ENCODE results near the gene ARL15. TPM values are rescaled to one million over a fixed set of nuclear protein-coding genes. Genes with fewer than 3 reads are reported as not detected.
A peak's percentile ranks its signal among the peaks of the same experiment; 100 is the strongest.

The ARL15 gene
- total RNA-seq, 1 donor from 2014 or later: 102 TPM

DNA sequence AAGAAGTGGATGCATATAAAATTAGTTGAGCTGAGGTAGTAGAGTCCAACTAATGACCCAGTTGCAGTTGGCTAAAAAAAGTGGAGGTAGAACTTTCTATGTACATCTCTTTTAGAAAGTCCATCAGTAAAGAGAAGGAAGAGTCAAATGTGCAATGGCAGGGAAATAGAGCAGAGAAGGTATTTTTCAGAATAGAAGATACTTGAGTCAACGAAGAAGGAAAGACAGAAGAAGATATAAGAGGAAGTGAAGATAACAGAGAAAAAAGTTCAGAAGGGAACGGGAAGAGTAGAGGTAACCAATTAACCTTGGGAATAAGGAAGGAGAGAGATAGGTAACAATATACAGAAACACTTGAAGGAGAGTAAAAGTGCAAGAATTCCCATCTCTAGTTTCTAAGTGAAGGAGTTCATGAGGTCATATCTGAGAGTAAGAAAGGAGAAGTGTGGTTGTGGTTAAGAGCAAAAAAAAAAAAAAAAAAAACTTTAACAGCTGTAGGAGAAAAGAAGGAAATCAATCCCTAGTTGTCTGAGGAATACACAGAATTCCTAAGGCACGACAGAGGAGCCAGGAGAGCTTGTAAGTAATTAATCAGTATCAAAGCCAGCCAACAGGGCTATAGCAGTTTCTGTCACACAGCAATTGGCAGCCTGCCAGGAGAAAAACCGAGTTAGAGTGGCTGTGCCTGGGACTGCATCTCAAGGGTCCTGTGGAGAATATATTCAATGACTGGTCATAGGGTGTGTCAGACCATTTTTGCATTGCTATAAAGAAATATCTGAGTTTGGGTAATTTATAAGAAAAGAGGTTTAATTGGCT is 61.0 kb downstream of the ARL15 start:
- Mint-ChIP-seq H3K27ac (ENCODE audit: unreplicated experiment) (no peak overlapping the region), H3K36me3 (ENCODE audit: low read depth, unreplicated experiment) (no peaks in the 10 kb centered on the region), H3K9me3 (ENCODE audit: unreplicated experiment) (no peaks in the 10 kb centered on the region), H3K4me1 (ENCODE audit: unreplicated experiment) (peaks cover 18% of the 10 kb centered on the region), H3K4me3 (ENCODE audit: unreplicated experiment) (no peak overlapping the region), H3K27me3 (ENCODE audit: unreplicated experiment) (peaks cover 2% of the 10 kb centered on the region)
- TF ChIP-seq, protein P1, sequence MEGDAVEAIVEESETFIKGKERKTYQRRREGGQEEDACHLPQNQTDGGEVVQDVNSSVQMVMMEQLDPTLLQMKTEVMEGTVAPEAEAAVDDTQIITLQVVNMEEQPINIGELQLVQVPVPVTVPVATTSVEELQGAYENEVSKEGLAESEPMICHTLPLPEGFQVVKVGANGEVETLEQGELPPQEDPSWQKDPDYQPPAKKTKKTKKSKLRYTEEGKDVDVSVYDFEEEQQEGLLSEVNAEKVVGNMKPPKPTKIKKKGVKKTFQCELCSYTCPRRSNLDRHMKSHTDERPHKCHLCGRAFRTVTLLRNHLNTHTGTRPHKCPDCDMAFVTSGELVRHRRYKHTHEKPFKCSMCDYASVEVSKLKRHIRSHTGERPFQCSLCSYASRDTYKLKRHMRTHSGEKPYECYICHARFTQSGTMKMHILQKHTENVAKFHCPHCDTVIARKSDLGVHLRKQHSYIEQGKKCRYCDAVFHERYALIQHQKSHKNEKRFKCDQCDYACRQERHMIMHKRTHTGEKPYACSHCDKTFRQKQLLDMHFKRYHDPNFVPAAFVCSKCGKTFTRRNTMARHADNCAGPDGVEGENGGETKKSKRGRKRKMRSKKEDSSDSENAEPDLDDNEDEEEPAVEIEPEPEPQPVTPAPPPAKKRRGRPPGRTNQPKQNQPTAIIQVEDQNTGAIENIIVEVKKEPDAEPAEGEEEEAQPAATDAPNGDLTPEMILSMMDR (IDR thresholded peaks at IDR 0.05; ENCODE audit: unreplicated experiment): no peak
- peak; percentile 30 for DNase-seq (ENCODE audit: low spot score)

DNA sequence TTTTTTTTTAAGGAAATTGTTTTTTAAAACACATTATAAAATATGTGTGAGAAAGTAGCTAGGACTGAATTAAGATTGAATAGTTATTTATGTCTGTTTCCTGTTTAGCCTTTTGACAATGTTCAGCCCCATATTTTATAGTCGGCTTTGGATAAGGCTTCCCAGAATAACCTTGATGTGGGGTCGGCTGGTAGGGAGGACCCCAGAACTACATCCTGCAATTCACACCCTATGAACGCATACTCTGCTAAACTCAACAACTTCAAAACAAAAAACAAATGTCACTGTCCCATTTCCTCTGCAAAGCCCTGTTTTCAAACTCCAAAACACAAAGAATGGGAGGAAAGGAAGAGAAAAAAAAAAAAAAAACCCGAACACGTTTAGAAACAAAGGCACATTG is 63.1 kb downstream of the ARL15 start:
- Mint-ChIP-seq H3K27me3 (ENCODE audit: unreplicated experiment) (peaks cover 3% of the 10 kb centered on the region), H3K36me3 (ENCODE audit: low read depth, unreplicated experiment) (no peaks in the 10 kb centered on the region), H3K9me3 (ENCODE audit: unreplicated experiment) (no peaks in the 10 kb centered on the region), H3K27ac (ENCODE audit: unreplicated experiment) (no peak overlapping the region), H3K4me1 (ENCODE audit: unreplicated experiment) (peaks cover 34% of the 10 kb centered on the region), H3K4me3 (ENCODE audit: unreplicated experiment) (no peak overlapping the region)
- no peak for DNase-seq (ENCODE audit: low spot score)
- TF ChIP-seq, protein P1 (IDR thresholded peaks at IDR 0.05; ENCODE audit: unreplicated experiment): no peak

- Mint-ChIP-seq H3K9me3 (ENCODE audit: unreplicated experiment) (no peaks in the 10 kb centered on the region), H3K4me1 (ENCODE audit: unreplicated experiment) (peaks cover 40% of the 10 kb centered on the region)
- DNase-seq (ENCODE audit: low spot score): peak; percentile 47
Measured at GRCh38 chr5:54243483-54244080, 66.8 kb downstream of the ARL15 start.

DNA sequence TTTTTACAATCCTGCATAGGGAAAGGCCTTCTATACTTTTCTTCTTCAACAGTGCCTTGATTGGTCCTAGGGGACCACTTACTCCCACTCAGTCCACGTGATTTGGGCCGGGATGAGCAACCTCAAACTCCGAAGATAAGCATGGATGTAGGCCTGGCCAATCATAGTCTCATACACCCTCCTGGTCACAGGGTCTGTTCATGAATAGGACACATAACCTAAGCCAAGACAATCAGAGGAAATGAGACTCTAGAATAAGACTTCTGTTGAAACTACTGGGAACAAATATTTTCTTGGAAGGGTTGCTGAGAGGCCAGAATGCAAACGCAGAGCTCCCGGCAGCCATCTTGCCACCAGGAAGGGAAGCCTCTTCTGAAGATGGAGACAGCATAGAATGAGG is 68.1 kb downstream of the ARL15 start:
- Mint-ChIP-seq H3K4me1 (ENCODE audit: unreplicated experiment) (peaks cover 49% of the 10 kb centered on the region), H3K27ac (ENCODE audit: unreplicated experiment) (peak overlapping the region; percentile 57), H3K9me3 (ENCODE audit: unreplicated experiment) (no peaks in the 10 kb centered on the region), H3K27me3 (ENCODE audit: unreplicated experiment) (peaks cover 3% of the 10 kb centered on the region), H3K4me3 (ENCODE audit: unreplicated experiment) (no peak overlapping the region), H3K36me3 (ENCODE audit: low read depth, unreplicated experiment) (no peaks in the 10 kb centered on the region)
- TF ChIP-seq, protein P1 (IDR thresholded peaks at IDR 0.05; ENCODE audit: unreplicated experiment): no peak
- DNase-seq (ENCODE audit: low spot score): no peak

More at GRCh38 chr5:54243483-54244080, 66.8 kb downstream of the ARL15 start:
- TF ChIP-seq, protein P1 (IDR thresholded peaks at IDR 0.05; ENCODE audit: unreplicated experiment): peak; percentile 91
- no peak overlapping the region for H3K27ac Mint-ChIP-seq (ENCODE audit: unreplicated experiment)
- H3K4me3 Mint-ChIP-seq (ENCODE audit: unreplicated experiment): no peak overlapping the region
- peaks cover 3% of the 10 kb centered on the region for H3K27me3 Mint-ChIP-seq (ENCODE audit: unreplicated experiment)
- H3K36me3 Mint-ChIP-seq (ENCODE audit: low read depth, unreplicated experiment): no peaks in the 10 kb centered on the region

All from endothelial cell (in vitro differentiated cells).